Astrocyte (in vitro differentiated cells and primary cell): Measurements from ENCODE around the gene PRSS1.

Source experiments
- CTCF ChIP-seq: IDR thresholded peaks from 2 replicates; pipeline ENCODE4 v1.5.1; 2011; ENCODE audit warnings: low read depth, mild to moderate bottlenecking, inconsistent platforms, low read length, moderate library complexity; ENCODE audit not compliant: insufficient read depth
- EZH2 ChIP-seq: IDR thresholded peaks from 2 replicates; pipeline ENCODE4 v1.6.1; 2012; ENCODE audit warnings: mild to moderate bottlenecking, low read length, inconsistent platforms; ENCODE audit not compliant: insufficient read depth

DNA sequence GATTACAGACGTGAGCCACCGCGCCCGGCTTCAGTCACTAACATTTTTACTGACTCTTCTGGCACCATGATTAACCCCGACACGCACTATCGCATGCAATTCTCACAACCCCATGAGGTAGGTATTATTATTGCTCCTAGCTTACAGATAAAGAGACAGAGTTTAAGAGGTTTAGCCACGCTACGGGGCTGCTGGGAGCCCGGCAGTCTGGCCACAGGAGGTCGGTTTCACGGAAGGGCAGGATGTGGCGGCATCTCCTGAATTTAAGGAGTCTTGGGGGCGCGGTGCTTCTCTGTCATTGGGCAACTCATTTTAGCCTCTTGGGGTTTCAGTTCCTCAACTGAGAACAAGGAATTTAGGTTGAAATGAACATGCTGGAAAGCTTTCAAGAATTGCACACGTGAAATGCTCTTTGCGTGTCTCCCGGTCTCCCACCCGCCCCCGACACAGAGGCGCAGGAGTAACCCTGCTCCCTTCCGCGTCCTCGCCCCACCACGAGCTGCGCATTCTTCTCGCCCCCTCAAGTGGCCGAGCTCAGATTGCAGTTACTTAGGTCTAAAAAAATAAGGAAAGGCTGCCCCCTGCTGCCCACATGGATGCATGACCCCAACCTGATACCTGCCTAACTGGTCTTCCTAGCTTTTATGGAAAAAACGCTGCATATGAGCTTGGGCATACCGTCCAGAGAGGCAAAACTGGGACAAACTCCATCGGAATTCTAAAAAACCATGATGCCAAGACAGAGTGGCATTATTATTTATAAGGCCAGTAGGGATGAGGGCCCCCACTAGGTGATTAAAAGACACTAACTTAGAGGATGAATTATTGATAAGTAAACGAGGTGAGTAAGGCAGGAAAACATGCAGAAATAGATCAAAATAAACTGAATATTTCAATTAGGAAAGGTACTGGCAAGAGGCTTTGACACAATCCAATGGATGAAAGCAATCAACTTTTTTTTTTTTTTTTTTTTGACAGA, 33.9 kb downstream of the PRSS1 start:
- TF ChIP-seq EZH2: no peak
- TF ChIP-seq CTCF: peak; percentile 91
